DMS79 treated with DMSO at 0.1 percent for 48 hours (cell line): Measurements from ENCODE around the gene SBF2.
A peak's percentile ranks its signal among the peaks of the same experiment; 100 is the strongest.
"Not testable (repeated sequence)": the region's sequence is repeated elsewhere in the genome, so short reads cannot be mapped to it uniquely, and the experiment has no call there.

ENCODE experiments used
- DNase-seq: peaks from one replicate; lab custom pipeline; 2025; lab: John Stamatoyannopoulos, UW

The SBF2 gene

DNA sequence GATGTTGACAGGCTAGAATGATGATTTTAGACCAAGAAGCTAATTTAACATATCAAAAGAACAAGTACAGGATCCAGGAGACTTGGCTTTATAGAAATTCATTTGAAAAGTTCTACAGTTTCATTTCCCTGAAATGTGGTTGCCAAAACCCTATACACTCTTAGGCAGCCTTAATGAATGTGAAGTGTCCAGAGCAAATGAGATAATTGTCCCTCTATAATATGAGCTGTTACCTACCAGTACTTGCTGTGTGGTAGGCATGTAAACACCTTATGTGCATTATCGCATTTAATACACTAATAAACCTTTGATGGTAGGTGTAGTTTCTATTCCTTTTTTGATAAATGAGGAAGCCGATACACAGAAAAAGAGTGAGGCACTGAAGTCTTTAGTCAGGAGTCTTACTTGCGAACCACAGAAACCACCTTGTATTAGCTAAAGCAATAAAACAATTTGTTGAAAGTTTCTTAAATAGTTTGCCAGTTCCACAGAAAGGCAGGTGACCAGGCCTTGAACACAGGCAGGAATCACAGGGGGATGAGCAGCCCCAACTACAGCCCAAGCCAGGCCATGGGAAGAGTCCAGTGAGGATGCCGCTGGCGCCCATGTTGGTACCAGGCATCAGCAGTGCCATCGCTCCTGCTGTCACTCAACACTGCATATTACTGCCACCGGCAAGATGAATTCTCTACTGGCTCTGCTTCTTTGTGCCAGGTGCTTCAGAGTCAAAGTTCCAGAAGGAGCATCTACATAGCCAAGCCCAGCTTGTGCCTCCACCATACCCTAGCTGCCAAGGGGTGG, 548.4 kb downstream of the SBF2 start:
- no peak for DNase-seq

GRCh38 chr11:9743512-9743911, 550.5 kb downstream of the SBF2 start:
- not testable (repeated sequence) for DNase-seq

DNA sequence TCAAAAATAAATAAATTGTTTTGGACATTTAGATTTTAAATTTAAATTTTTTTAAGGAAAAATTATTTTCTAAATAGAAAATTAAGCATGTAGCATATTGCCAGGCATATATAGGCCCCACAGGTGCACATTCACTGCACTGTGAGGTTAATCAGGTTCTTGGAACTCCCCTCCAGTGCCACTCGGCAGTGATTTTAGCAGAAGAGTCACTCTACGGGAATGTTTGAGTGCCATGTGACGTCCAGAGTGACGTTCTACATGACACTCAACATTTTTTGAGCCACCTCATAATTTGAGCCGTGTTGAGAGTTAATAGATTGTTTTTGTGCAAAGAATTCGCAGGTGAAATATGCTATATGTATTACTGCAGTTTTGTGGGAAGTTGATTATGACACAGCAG, 552.8 kb downstream of the SBF2 start:
- DNase-seq, result no peak

- no peak for DNase-seq
Measured at GRCh38 chr11:9740202-9740883, 553.7 kb downstream of the SBF2 start.

GRCh38 chr11:9739123-9739900, 554.7 kb downstream of the SBF2 start:
- DNase-seq, result no peak

DNA sequence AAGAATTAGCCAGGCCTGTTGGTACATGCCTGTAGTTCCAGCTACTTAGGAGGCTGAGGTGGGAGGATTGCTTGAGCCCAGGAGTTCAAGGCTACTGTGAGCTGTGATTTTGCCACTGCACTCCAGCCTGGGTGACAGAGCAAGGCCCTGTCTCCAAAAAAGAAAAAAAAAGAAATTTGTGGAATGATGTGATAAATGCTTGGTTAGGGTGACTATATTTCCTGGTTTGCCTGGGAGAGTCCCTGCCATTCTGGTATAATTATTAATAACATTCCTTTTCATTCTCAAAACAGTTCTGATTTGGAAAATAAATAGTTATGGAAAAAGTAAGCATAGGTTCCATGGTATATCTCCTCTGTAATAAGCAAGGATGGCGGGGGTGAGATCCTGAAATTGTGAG, 555.3 kb downstream of the SBF2 start:
- DNase-seq, result no peak

GRCh38 chr11:9738116-9738515, 555.9 kb downstream of the SBF2 start:
- DNase-seq, result peak; percentile 8

- DNase-seq, result no peak
Measured at GRCh38 chr11:9736365-9736764, 557.7 kb downstream of the SBF2 start.

DNA sequence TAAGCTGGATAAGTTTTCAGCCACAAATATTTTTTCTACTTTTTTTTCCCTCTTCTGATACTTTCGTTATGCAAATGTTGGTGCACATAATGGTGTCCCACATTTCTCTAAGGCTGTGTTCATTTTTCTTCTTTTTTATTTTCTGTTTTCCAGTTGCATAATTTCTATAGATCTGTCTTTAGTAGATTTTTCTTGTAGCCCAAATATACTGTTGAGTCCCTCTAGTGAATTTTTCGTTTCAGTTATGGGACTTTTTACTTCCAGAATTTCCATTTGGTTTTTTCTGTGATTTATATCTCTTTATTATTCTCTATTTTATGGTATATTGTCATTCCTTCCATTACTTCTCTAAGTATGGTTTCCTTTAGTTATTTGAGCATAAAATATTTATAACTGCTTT, 558.1 kb downstream of the SBF2 start:
- DNase-seq, result no peak

GRCh38 chr11:9735236-9735635, 558.8 kb downstream of the SBF2 start:
- no peak for DNase-seq

DNA sequence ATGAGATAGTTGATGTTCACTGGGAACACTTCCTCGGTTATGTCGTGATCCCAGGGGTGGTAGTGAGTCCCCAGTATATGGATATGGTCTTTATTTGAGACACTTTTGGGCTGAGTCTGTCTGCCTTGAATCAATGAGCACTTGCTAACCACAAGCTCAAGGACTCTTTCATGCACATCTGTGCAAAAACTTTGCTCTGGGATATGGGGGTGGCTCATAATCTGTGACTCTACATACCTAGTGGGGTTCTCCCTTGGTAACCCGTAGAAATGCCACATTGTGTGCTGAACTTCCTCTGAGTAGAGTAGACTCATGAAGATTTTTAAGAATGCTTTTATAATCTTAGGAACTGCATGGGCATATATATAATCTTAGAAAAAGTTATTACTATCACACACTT, 560.8 kb downstream of the SBF2 start:
- DNase-seq, result no peak

GRCh38 chr11:9732453-9732852, 561.6 kb downstream of the SBF2 start:
- no peak for DNase-seq

DNA sequence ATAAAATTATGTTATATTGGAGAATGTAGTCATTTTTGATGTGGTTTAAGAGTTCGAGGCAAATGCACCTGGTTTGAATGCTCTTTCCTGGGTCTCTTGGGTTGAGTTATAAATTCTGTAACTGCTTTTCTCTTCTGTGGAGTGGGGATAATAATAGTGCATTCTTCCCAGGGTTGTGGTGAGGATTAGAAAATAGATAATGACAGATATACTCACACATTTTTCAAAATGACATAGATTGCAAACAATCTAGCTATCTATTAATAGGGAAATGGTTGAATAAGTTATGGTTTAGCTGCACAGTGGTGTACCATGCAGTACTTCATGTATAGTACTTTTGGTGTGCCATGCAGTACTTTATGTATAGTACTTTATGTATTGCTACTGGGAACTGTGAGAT, 562.8 kb downstream of the SBF2 start:
- DNase-seq, result no peak
